Fibroblast of skin of scalp (primary cell): ENCODE results near the gene CEL.

Experiments used
- DNase-seq: peaks from one replicate; pipeline ENCODE4 v3.0.0-alpha.2; 2013

The CEL gene

GRCh38 chr9:133118179-133118520, 56.4 kb downstream of the CEL start:
- DNase-seq = no peak

- no peak for DNase-seq
Measured at GRCh38 chr9:133118568-133118967, 56.8 kb downstream of the CEL start.

- DNase-seq = peak; percentile 74
Measured at GRCh38 chr9:133119103-133119845, 57.5 kb downstream of the CEL start.

- DNase-seq = no peak
Measured at GRCh38 chr9:133119846-133120500, 58.2 kb downstream of the CEL start.

- no peak for DNase-seq
Measured at GRCh38 chr9:133120501-133121197, 58.9 kb downstream of the CEL start.
